OCI-LY7 (cell line): ENCODE results near the gene MACROD2. TPM values are rescaled to one million over a fixed set of nuclear protein-coding genes. Genes with fewer than 3 reads are reported as not detected.

Experiments
- BruUV-seq: library from RNA; stranded (reverse); fragments of 400-500 nt; replicated peaks from 2 replicates; lab custom pipeline; 2021; lab: Mats Ljungman, UMichigan
- CTCF ChIA-PET: fragments of 300-600 bp; sonication (Branson Sonifier 250); formaldehyde crosslinking; loops from one replicate; lab custom pipeline; 2022; ENCODE audit warnings: antibody characterized with exemption; ENCODE audit not compliant: unreplicated experiment; lab: Charles Lee
- POLR2A ChIA-PET: fragments of 300-600 bp; sonication (Branson Sonifier 250); formaldehyde crosslinking; loops from one replicate; lab custom pipeline; 2022; ENCODE audit warnings: antibody characterized with exemption; lab: Charles Lee
- DNase-seq: peaks from one replicate; pipeline ENCODE4 v3.0.0-alpha.2; 2015; ENCODE audit warnings: low spot score
- H2AFZ ChIP-seq: fragments of 200-600 bp; sonication (generic), shearing (Covaris generic); 2 replicates; pipeline ENCODE4 v1.6.1; 2014; ENCODE audit warnings: mild to moderate bottlenecking, antibody characterized with exemption, low read length, moderate library complexity
- H3K27ac ChIP-seq: fragments of 200-600 bp; sonication (generic); 2 replicates; pipeline ENCODE4 v1.5.1; 2014; ENCODE audit warnings: mixed run types, low read depth, mild to moderate bottlenecking, moderate library complexity, low read length, inconsistent platforms; ENCODE audit not compliant: poor library complexity, severe bottlenecking
- H3K36me3 ChIP-seq: fragments of 200-600 bp; sonication (generic); 2 replicates; pipeline ENCODE4 v1.6.1; 2014; ENCODE audit warnings: mild to moderate bottlenecking, antibody characterized with exemption, low read length, moderate library complexity, mixed read lengths; ENCODE audit not compliant: insufficient read depth
- H3K4me1 ChIP-seq: fragments of 200-600 bp; sonication (generic); 2 replicates; pipeline ENCODE4 v1.5.1; 2014; ENCODE audit warnings: mild to moderate bottlenecking, low read length; ENCODE audit not compliant: insufficient read depth, poor library complexity, severe bottlenecking
- H3K4me2 ChIP-seq: fragments of 200-600 bp; sonication (generic); 2 replicates; pipeline ENCODE4 v1.6.1; 2014; ENCODE audit warnings: mild to moderate bottlenecking, low read length
- H3K4me3 ChIP-seq: fragments of 200-600 bp; sonication (generic); 2 replicates; pipeline ENCODE4 v1.5.1; 2014; ENCODE audit warnings: mild to moderate bottlenecking, low read depth, low read length; ENCODE audit not compliant: poor library complexity, severe bottlenecking
- H3K79me2 ChIP-seq: fragments of 200-600 bp; sonication (generic); 2 replicates; pipeline ENCODE4 v1.6.1; 2016; ENCODE audit warnings: low read depth, mild to moderate bottlenecking, low read length, moderate library complexity, mixed read lengths; ENCODE audit not compliant: insufficient read depth
- H3K9me2 ChIP-seq: fragments of 200-600 bp; sonication (generic); 2 replicates; pipeline ENCODE4 v1.6.1; 2016; ENCODE audit warnings: mild to moderate bottlenecking, low read length, mixed read lengths; ENCODE audit not compliant: insufficient read depth
- H3K9me3 ChIP-seq: fragments of 200-600 bp; sonication (generic); 2 replicates; pipeline ENCODE4 v1.6.1; 2014; ENCODE audit warnings: mild to moderate bottlenecking, mixed run types, low read length, mixed read lengths
- H4K20me1 ChIP-seq: fragments of 200-600 bp; sonication (generic); 2 replicates; pipeline ENCODE4 v1.6.1; 2014; ENCODE audit warnings: mild to moderate bottlenecking, antibody characterized with exemption, low read length, moderate library complexity, mixed read lengths; ENCODE audit not compliant: insufficient read depth
- EZH2phosphoT487 ChIP-seq: fragments of 200-600 bp; sonication (generic); IDR thresholded peaks from 2 replicates; pipeline ENCODE4 v1.6.1; 2018; ENCODE audit warnings: low read depth, borderline replicate concordance, mild to moderate bottlenecking, mixed run types, antibody characterized with exemption, low read length, moderate library complexity, mixed read lengths
- intact Hi-C: fragments of 100-400 bp; cut with micrococcal nuclease; formaldehyde crosslinking; loops from one replicate; pipeline ENCODE4 v1.10.0; 2022; ENCODE audit not compliant: unreplicated experiment
- total RNA-seq, 2 experiments: library from RNA; depleted of rRNA in 1 of 2; stranded (reverse); fragments of >200 nt in 1 of 2; shearing (Covaris generic) in 1 of 2; gene quantifications; 2 replicates each; pipeline ENCODE4 v1.2.3, GENCODE V29; 2014 to 2022
- TF ChIP-seq, protein P1 (sequence below): fragments of 200-600 bp; sonication (generic); conservative IDR thresholded peaks from 2 replicates; pipeline ENCODE4 v1.5.1; 2014; ENCODE audit warnings: mild to moderate bottlenecking, antibody characterized with exemption, low read length, moderate library complexity, mixed read lengths

The MACROD2 gene
- total RNA-seq, 2 experiments from 2014 or later: 0.09 to 4.5 TPM

DNA sequence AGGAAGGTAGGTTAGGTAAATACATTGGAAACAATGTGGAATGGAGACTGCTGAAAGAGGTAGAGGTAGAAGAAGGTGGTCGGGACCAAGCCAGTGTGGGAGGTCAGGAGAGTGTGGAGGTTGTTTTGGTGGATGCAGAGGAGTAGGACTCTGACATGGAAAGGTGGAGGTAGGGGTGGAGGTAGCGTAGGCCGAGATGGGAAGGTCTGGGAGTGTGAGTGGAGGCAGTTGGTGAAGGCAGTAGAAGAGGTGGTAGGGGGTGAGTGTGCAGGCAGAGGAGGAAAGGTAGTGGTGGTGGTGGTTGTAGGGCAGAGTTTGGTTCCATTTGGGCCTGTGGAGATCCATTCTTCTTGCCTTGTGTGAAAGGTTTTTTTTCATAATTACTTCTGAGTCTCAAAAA lies 941.7 kb downstream of the MACROD2 start:
- H3K27ac ChIP-seq: no peak overlapping the region
- no peak overlapping the region for H3K4me3 ChIP-seq
- H3K36me3 ChIP-seq: no peaks in the 10 kb centered on the region
- BruUV-seq: no TSS peak
- intact Hi-C loops: no loop called here
- H3K79me2 ChIP-seq: no peaks in the 10 kb centered on the region
- no peaks in the 10 kb centered on the region for H3K9me2 ChIP-seq
- ChIA-PET POLR2A (interaction anchor here (0.6 kb wide), 1 partner anchor 10 kb away, joined by 3 read pairs; no protein-coding TSS in a partner anchor), CTCF (no interaction called here)
- H3K4me1 ChIP-seq: no peaks in the 10 kb centered on the region
- H4K20me1 ChIP-seq: no peaks in the 10 kb centered on the region
- no peaks in the 10 kb centered on the region for H3K9me3 ChIP-seq
- TF ChIP-seq, protein P1, sequence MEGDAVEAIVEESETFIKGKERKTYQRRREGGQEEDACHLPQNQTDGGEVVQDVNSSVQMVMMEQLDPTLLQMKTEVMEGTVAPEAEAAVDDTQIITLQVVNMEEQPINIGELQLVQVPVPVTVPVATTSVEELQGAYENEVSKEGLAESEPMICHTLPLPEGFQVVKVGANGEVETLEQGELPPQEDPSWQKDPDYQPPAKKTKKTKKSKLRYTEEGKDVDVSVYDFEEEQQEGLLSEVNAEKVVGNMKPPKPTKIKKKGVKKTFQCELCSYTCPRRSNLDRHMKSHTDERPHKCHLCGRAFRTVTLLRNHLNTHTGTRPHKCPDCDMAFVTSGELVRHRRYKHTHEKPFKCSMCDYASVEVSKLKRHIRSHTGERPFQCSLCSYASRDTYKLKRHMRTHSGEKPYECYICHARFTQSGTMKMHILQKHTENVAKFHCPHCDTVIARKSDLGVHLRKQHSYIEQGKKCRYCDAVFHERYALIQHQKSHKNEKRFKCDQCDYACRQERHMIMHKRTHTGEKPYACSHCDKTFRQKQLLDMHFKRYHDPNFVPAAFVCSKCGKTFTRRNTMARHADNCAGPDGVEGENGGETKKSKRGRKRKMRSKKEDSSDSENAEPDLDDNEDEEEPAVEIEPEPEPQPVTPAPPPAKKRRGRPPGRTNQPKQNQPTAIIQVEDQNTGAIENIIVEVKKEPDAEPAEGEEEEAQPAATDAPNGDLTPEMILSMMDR: no peak
- TF ChIP-seq EZH2phosphoT487: no peak
- no peak overlapping the region for H2AFZ ChIP-seq
- no peak overlapping the region for H3K4me2 ChIP-seq
- DNase-seq: no peak

DNA sequence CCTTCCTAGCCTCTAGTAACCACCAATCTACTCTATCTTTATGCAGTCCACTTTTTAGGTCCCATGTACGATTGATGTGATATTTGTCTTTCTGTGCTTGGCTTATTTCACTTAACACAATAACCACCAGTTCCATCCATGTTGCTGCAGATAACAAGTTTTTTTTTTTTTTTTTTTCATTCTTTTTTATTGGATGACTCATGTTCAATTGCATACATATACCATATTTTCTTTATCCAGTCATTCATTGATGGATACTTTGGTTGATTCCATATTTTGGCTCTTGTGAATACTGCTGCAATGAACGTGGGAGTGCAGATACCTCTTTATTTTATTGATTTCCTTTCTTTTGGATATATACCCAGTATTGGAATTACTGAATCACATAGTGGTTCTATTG lies 942.5 kb downstream of the MACROD2 start:
- H2AFZ ChIP-seq: no peak overlapping the region
- intact Hi-C loops: no loop called here
- no peaks in the 10 kb centered on the region for H3K9me2 ChIP-seq
- no TSS peak for BruUV-seq
- CTCF ChIA-PET: no interaction called here
- H3K9me3 ChIP-seq: no peaks in the 10 kb centered on the region
- H3K36me3 ChIP-seq: no peaks in the 10 kb centered on the region
- no peaks in the 10 kb centered on the region for H3K79me2 ChIP-seq
- no peak overlapping the region for H3K27ac ChIP-seq
- no peaks in the 10 kb centered on the region for H3K4me1 ChIP-seq
- TF ChIP-seq, protein P1: no peak
- no peak for TF ChIP-seq EZH2phosphoT487
- no peak overlapping the region for H3K4me3 ChIP-seq
- no peaks in the 10 kb centered on the region for H4K20me1 ChIP-seq
- DNase-seq: no peak
- POLR2A ChIA-PET: no interaction called here
- no peak overlapping the region for H3K4me2 ChIP-seq

DNA sequence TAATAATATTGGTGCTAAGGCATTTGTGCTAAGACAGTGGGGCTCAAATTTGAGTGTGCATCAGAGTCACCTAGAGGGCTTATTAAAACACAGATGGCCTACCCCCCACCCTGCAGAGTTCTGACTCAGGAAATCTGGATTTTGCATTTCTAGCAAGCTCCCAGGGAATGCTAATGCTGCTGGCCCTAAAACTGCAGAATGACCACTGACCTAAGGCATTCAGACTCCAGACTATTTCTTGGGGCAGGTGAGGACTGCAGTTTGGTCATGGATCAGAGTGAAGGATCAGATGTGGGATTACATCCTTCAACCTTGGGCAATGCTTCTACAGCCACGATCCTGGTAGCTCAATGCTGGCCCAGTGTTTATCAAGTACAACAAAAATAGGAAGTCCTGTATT lies 952.2 kb downstream of the MACROD2 start:
- H2AFZ ChIP-seq: no peak overlapping the region
- no peaks in the 10 kb centered on the region for H3K79me2 ChIP-seq
- H3K4me3 ChIP-seq: no peak overlapping the region
- H3K4me2 ChIP-seq: no peak overlapping the region
- no peaks in the 10 kb centered on the region for H3K4me1 ChIP-seq
- DNase-seq: no peak
- TF ChIP-seq, protein P1: no peak
- no peak for TF ChIP-seq EZH2phosphoT487
- no peaks in the 10 kb centered on the region for H3K9me2 ChIP-seq
- intact Hi-C loops: no loop called here
- CTCF ChIA-PET: no interaction called here
- no peaks in the 10 kb centered on the region for H4K20me1 ChIP-seq
- POLR2A ChIA-PET: interaction anchor here (0.6 kb wide), 1 partner anchor 119 kb away, joined by 3 read pairs; no protein-coding TSS in a partner anchor
- no peak overlapping the region for H3K27ac ChIP-seq
- H3K36me3 ChIP-seq: no peaks in the 10 kb centered on the region
- no TSS peak for BruUV-seq
- H3K9me3 ChIP-seq: no peaks in the 10 kb centered on the region
